BJ (cell line): ENCODE measurements around the gene CDX2. TPM values are rescaled to one million over a fixed set of nuclear protein-coding genes. Genes with fewer than 3 reads are reported as not detected.
"Not testable (repeated sequence)": the region's sequence is repeated elsewhere in the genome, so short reads cannot be mapped to it uniquely, and the experiment has no call there.

Experiments used
- CTCF ChIA-PET: fragments of 350-600 bp; formaldehyde crosslinking; extraction: SDS; loops from one replicate; lab custom pipeline; 2021; ENCODE audit warnings: antibody characterized with exemption, inconsistent platforms; lab: Yijun Ruan, JAX
- POLR2A ChIA-PET: fragments of 300-600 bp; sonication (Branson Sonifier 250); formaldehyde crosslinking; extraction: SDS; loops from one replicate; lab custom pipeline; 2021; ENCODE audit warnings: antibody characterized with exemption; lab: Charles Lee
- DNase-seq: peaks from one replicate; pipeline ENCODE4 v3.0.0-alpha.2; 2011; ENCODE audit warnings: low read depth
- H3K27me3 ChIP-seq: 2 replicates; pipeline ENCODE4 v1.6.0; 2011; ENCODE audit warnings: low read length; ENCODE audit not compliant: control insufficient read depth, insufficient read depth
- H3K36me3 ChIP-seq: 2 replicates; pipeline ENCODE4 v1.5.1; 2011; ENCODE audit warnings: low read length; ENCODE audit not compliant: control insufficient read depth, insufficient read depth
- H3K4me3 ChIP-seq: 2 replicates; pipeline ENCODE4 v1.5.1; 2011; ENCODE audit warnings: low read depth, mild to moderate bottlenecking, control low read depth, low read length
- polyA plus RNA-seq: library from polyadenylated mRNA; depleted of rRNA; stranded (reverse); fragments of >200 nt; gene quantifications from 2 replicates; pipeline ENCODE4 v1.2.3, GENCODE V29; 2011
- TF ChIP-seq, protein P1 (sequence below): IDR thresholded peaks from 2 replicates; pipeline ENCODE4 v1.5.1; 2011; ENCODE audit warnings: low read depth, mild to moderate bottlenecking, control low read depth, inconsistent platforms, low read length, moderate library complexity; ENCODE audit not compliant: insufficient read depth

Gene CDX2
- polyA plus RNA-seq, 1 experiment: not detected

DNA sequence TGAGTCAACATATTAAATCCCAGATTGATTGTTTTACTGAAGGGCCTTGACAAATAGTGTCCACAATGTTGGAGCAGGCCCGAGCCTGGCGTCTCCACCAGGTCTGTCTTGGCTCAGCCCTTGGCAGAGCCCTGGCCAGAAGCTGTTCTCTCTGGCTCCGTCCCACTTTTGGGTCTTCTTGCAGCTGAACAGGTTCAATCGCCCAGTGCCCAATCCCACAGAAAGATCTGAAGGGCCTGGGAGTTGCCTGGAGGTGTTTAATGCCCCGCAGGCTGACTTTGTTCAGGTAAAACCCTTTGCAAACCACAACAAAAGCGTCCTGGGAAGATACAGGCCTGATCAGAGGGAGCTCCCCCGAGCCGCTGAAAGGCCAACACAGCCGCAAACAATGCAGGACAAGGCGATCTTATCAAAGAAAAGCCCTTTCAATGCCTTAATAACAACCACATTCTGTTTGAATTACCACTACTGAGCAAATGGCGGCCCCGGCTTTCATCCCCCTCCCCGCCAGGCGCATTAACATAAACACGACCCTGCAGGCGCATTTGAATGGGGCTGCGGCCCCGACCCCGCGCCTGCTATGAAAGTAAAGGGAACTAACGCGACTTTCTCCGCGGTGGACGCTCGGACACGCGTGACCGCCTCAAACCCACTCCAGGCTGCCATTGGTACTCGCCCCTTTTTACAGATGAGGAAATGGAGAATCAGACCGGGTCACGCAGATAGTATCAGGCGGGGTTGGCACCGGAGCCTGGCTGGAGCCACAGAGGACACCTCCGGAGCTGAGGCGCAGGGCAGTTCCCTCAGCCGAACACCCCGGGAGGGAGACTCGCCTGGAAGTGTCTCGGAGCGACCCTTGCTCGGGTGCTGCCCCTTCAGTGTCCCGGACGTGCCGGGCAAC, 3.1 kb downstream of the CDX2 start:
- ChIA-PET CTCF (no interaction called here), POLR2A (no interaction called here)
- DNase-seq: no peak
- TF ChIP-seq, protein P1, sequence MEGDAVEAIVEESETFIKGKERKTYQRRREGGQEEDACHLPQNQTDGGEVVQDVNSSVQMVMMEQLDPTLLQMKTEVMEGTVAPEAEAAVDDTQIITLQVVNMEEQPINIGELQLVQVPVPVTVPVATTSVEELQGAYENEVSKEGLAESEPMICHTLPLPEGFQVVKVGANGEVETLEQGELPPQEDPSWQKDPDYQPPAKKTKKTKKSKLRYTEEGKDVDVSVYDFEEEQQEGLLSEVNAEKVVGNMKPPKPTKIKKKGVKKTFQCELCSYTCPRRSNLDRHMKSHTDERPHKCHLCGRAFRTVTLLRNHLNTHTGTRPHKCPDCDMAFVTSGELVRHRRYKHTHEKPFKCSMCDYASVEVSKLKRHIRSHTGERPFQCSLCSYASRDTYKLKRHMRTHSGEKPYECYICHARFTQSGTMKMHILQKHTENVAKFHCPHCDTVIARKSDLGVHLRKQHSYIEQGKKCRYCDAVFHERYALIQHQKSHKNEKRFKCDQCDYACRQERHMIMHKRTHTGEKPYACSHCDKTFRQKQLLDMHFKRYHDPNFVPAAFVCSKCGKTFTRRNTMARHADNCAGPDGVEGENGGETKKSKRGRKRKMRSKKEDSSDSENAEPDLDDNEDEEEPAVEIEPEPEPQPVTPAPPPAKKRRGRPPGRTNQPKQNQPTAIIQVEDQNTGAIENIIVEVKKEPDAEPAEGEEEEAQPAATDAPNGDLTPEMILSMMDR: no peak
- Histone ChIP-seq H3K27me3 (peaks cover 75% of the 10 kb centered on the region), H3K36me3 (no peaks in the 10 kb centered on the region), H3K4me3 (no peak overlapping the region)

DNA sequence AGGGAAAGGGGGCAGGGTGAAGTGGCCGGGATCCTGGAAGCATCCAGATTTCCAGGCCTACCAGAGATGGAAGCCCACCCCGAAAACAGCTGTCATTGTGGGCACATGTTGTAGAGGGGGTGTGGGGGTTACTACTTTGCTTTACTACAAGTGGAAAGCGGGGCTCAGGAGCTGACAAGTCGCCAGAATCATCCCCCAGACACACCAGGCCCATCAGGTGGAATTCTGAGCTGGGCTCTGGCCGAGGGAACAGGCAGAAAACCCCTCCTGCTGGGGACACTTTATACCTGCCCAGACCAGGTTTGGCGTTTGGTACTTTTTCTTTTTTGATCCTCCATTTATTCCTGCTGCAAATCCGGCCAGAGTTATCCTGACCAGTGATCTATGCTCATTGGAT, 3.8 kb downstream of the CDX2 start:
- CTCF ChIA-PET: interaction anchor here (1.5 kb wide), 1 partner anchor 97 kb away, joined by 3 read pairs; no protein-coding TSS in a partner anchor
- H3K27me3 ChIP-seq: peaks cover 73% of the 10 kb centered on the region
- no peak overlapping the region for H3K4me3 ChIP-seq
- DNase-seq: no peak
- TF ChIP-seq, protein P1: no peak
- POLR2A ChIA-PET: no interaction called here
- H3K36me3 ChIP-seq: no peaks in the 10 kb centered on the region

DNA sequence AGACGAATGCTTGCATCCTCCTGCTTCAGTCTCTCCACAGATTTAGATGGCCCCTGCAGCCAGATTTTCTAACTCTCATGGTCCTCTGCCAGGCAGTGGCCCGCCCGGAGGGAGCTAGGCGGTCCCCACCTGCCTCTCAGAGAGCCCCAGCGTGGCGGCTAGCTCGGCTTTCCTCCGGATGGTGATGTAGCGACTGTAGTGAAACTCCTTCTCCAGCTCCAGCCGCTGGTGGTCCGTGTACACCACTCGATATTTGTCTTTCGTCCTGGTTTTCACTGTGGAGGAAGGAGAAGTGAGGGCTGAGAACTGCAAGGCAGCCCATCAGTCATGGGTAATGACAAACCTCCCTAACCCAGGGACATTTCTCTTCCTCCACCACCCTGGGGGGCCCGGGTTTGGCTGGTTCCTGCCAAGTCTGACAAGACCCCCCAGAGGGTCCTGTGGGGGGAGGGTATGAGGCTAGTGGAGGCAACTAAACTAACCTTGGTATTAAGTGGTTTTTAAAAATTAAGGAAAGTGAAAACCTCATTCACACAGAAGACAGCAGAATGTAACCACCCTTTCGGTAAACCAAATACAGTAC, 4.3 kb downstream of the CDX2 start:
- Histone ChIP-seq H3K27me3 (peaks cover 73% of the 10 kb centered on the region), H3K36me3 (no peaks in the 10 kb centered on the region), H3K4me3 (no peak overlapping the region)
- no peak for DNase-seq
- ChIA-PET CTCF (interaction anchor here (1.1 to 2.8 kb wide), 3 partner anchors 11 to 96 kb away, joined by 3 to 12 read pairs (median 3); no protein-coding TSS in a partner anchor), POLR2A (no interaction called here)
- TF ChIP-seq, protein P1: no peak

DNA sequence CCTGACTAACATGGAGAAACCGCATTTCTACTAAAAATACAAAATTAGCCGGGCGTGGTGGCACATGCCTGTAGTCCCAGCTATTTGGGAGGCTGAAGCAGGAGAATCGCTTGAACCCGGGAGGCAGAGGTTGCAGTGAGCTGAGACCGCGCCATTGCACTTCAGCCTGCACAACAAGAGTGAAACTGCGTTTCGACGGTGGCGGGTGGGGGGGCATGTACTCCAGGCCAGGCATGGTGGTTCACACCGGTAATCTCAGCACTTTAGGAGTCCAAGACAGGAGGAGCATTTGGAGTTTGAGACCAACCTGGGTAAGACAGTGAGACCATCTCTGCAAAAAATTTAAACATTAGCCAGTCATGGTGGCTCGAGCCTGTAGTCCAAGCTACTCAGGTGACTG, 4.9 kb downstream of the CDX2 start:
- CTCF ChIA-PET: interaction anchor here (1.1 to 2.8 kb wide), 3 partner anchors 10 to 95 kb away, joined by 3 to 12 read pairs (median 3); no protein-coding TSS in a partner anchor
- POLR2A ChIA-PET, DNase-seq, H3K4me3 ChIP-seq, H3K36me3 ChIP-seq: not testable (repeated sequence)
- H3K27me3 ChIP-seq: peaks cover 68% of the 10 kb centered on the region

DNA sequence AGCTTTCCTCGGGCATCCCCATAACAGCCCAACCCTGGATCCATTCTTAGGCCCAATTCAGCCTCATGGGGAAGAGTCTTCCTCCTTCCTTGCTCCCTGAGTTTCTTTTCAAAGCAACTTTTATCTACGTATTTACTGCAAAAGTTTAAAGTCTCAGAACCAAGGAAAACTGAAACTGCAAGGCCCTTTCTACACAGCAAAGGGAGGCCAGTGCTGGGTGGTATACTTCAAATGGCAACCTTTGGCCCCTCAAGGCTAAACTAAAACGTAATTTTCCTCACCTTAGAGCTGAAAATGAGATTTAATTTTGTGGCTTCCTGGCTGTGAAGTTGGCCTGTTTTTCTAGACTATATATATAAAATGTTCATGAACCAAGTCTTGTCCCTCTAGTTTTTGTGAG, 5.6 kb downstream of the CDX2 start:
- ChIA-PET CTCF (interaction anchor here (1.6 to 2.8 kb wide), 2 partner anchors 9 to 137 kb away, joined by 6 to 12 read pairs; no protein-coding TSS in a partner anchor), POLR2A (no interaction called here)
- H3K36me3 ChIP-seq: no peaks in the 10 kb centered on the region
- TF ChIP-seq, protein P1: no peak
- no peak for DNase-seq
- peaks cover 61% of the 10 kb centered on the region for H3K27me3 ChIP-seq
- H3K4me3 ChIP-seq: no peak overlapping the region
